Gastrocnemius medialis (tissue), 4 donors: ENCODE results near the gene ACAD9. TPM values are rescaled to one million over a fixed set of nuclear protein-coding genes. Genes with fewer than 3 reads are reported as not detected.

Experiments used
- ATAC-seq, 2 donors: fragments of 150-250 bp; one replicate each; pipeline ENCODE4 v1.9.1; 2016
- DNase-seq, 2 donors: peaks; one replicate each; pipeline ENCODE4 v3.0.0-alpha.2; 2019
- H3K27ac ChIP-seq, 4 donors: fragments of 200-600 bp; sonication (generic); 1 replicate in 1 of 4; 2 replicates in 3 of 4; pipeline ENCODE4 v1.5.1; 2016 to 2018; ENCODE audit warnings: mild to moderate bottlenecking in 2 of 4, moderate library complexity in 1 of 4
- H3K27me3 ChIP-seq, 3 donors: fragments of 200-600 bp; sonication (generic) in 2 of 3; 1 replicate in 1 of 3; 2 replicates in 2 of 3; pipeline versions ENCODE4 v1.5.1 to v1.6.0; 2016 to 2019; ENCODE audit warnings: mild to moderate bottlenecking in 1 of 3, moderate library complexity in 1 of 3
- H3K36me3 ChIP-seq, 2 donors: fragments of 200-600 bp; sonication (generic) in 1 of 2; one replicate each; pipeline ENCODE4 v1.5.1; 2017 to 2018
- H3K4me1 ChIP-seq, 2 donors: fragments of 200-600 bp; sonication (generic) in 1 of 2; one replicate each; pipeline ENCODE4 v1.5.1; 2016 to 2017; ENCODE audit warnings: mild to moderate bottlenecking in 2 of 2
- H3K4me3 ChIP-seq, 4 donors: fragments of 200-600 bp; sonication (generic) in 3 of 4; 1 replicate in 1 of 4; 2 replicates in 3 of 4; pipeline ENCODE4 v1.5.1; 2016 to 2019; ENCODE audit warnings: mild to moderate bottlenecking in 2 of 4
- H3K9me3 ChIP-seq, 3 donors: fragments of 200-600 bp; sonication (generic) in 2 of 3; 1 replicate in 1 of 3; 2 replicates in 2 of 3; pipeline ENCODE4 v1.5.1; 2016 to 2019
- POLR2A ChIP-seq, 2 donors: fragments of 450-650 bp; IDR thresholded peaks; one replicate each; pipeline ENCODE4 v1.6.1; 2017; ENCODE audit warnings: antibody characterized with exemption in 2 of 2, mild to moderate bottlenecking in 2 of 2, moderate library complexity in 2 of 2
- in situ Hi-C, 4 donors: fragments of 200-750 bp; cut with MboI; loops; one replicate each; pipeline versions ENCODE4 v1.15.0 to v1.8.0; 2017; ENCODE audit warnings: low sequenced_read_pairs in 4 of 4
- intact Hi-C: fragments of 100-400 bp; cut with DNase I; formaldehyde crosslinking; loops from one replicate; pipeline ENCODE4 v1.15.1; 2023; ENCODE audit warnings: low total_unique reads
- total RNA-seq, 4 donors: library from RNA; depleted of rRNA; stranded (reverse); fragments of >200 nt; gene quantifications; one replicate each; pipeline versions ENCODE4 v1.1.0 to v1.2.3, GENCODE V29; 2016
- TF ChIP-seq, protein P1 (sequence below), 5 experiments: fragments of 450-650 bp in 3 of 5; fragments of 200-600 bp in 2 of 5; sonication (generic) in 2 of 5; IDR thresholded peaks in 4 of 5; conservative IDR thresholded peaks in 1 of 5; 1 replicate in 4 of 5; 2 replicates in 1 of 5; pipeline ENCODE4 v1.5.1; 2016 to 2019; ENCODE audit warnings: antibody characterized with exemption in 5 of 5, mild to moderate bottlenecking in 3 of 5, moderate library complexity in 3 of 5

The ACAD9 gene
- total RNA-seq, 4 donors from 2014 or later: 26.3 to 43.0 (median 37.5) TPM

DNA sequence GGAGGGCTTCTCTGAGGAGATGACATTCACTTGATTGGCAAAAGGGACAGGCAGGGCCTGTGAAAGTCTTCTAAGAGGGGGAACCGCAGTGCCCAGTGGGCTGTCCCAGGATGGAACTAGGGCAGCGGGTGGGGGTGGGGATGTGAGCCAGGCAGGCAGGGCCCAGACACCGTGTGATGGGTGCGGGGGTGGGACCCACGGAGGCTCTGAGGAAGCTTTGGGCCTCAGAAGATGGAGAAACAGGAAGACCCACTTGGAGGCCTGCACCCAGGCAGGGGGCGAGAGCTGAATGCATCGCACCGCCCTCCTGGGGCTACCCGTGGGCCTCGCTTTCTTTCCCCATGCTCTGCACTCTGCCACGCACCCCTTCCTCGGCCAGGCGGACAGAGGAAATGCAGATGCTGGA lies 32.9 kb upstream of the ACAD9 start:
- intact Hi-C loops: loop anchor here (1.0 kb wide), 2 partner anchors 61 to 166 kb away; no protein-coding TSS in a partner anchor
- Histone ChIP-seq H3K27me3 (no peaks in the 10 kb centered on the region), H3K4me3 (peak overlapping the region in 1 of 4 donors; percentile 50), H3K27ac (peak overlapping the region; percentile 78 to 90 (median 84)), H3K36me3 (no peaks in the 10 kb centered on the region), H3K4me1 (peaks cover 7 to 12% of the 10 kb centered on the region in 2 donors), H3K9me3 (no peaks in the 10 kb centered on the region)
- DNase-seq: no peak
- in situ Hi-C loops: loop anchor here in 1 of 4 donors (10.0 kb wide), 1 partner anchor 162 kb away; no protein-coding TSS in a partner anchor
- peak; percentile 7 for ATAC-seq
- TF ChIP-seq, protein P1, sequence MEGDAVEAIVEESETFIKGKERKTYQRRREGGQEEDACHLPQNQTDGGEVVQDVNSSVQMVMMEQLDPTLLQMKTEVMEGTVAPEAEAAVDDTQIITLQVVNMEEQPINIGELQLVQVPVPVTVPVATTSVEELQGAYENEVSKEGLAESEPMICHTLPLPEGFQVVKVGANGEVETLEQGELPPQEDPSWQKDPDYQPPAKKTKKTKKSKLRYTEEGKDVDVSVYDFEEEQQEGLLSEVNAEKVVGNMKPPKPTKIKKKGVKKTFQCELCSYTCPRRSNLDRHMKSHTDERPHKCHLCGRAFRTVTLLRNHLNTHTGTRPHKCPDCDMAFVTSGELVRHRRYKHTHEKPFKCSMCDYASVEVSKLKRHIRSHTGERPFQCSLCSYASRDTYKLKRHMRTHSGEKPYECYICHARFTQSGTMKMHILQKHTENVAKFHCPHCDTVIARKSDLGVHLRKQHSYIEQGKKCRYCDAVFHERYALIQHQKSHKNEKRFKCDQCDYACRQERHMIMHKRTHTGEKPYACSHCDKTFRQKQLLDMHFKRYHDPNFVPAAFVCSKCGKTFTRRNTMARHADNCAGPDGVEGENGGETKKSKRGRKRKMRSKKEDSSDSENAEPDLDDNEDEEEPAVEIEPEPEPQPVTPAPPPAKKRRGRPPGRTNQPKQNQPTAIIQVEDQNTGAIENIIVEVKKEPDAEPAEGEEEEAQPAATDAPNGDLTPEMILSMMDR (IDR thresholded peaks at IDR 0.05 in 4 of 5, conservative IDR thresholded peaks at IDR 0.05 in 1 of 5): no peak
- TF ChIP-seq POLR2A (IDR thresholded peaks at IDR 0.05): no peak

DNA sequence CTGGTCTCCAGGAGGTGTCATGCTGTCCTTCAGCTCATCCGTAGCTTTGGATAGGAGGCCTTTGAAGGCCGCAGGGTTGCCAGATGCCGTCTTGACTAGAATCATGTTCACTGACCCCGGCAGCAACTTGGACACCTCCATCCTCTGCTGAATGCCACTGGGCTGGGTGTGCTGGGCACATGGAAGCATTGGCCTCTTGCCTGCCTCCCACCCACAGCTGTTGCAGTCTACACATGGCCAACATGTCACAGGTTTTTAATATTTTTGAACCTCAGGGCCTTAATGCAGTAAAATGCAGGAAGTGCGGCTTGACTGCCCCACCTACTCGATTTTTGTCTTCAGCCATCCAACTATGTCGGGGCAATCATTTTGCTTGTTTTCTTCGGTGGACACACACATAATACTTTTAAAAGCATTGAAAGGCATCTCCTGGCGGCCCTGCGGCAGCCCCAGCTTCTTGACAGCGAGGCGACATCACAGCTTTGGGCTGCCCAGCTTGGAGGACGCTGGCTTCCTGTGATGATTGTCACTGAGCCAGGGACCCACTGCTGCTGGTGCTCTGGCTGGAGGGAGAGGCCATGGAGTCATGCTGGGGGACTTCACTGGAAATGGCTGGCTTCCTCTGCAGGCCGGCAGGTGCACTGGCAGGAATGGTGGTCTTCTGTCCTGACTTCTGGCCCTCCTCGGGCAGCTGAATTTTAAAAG lies 31.6 kb upstream of the ACAD9 start:
- in situ Hi-C loops: loop anchor here in 1 of 4 donors (10.0 kb wide), 1 partner anchor 163 kb away; no protein-coding TSS in a partner anchor

DNA sequence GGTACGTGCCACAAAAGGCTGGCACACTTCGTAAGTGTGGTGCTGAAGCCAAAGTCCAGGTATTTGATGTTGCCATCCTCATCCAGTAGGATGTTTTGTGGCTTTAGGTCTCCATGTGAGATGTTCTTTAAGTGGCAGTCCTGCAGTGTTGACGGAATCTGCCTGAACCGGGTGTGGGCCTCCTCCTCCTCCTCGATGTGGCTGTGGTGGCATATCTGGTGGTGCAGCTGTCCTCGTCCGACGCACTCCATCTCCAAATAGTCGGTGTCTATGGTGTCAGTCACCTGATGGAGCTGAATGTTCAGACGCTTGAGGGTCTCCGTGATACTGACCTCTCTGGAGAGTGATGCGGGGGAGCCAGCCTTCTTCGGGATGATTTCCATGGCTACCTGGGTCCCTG lies 30.5 kb upstream of the ACAD9 start:
- Histone ChIP-seq H3K9me3 (no peaks in the 10 kb centered on the region), H3K36me3 (no peaks in the 10 kb centered on the region), H3K4me3 (no peak overlapping the region), H3K27ac (no peak overlapping the region), H3K4me1 (peaks cover 7 to 12% of the 10 kb centered on the region in 2 donors), H3K27me3 (no peaks in the 10 kb centered on the region)
- DNase-seq (no peak), ATAC-seq (no peak)
- in situ Hi-C loops (loop anchor here in 1 of 4 donors (10.0 kb wide), 1 partner anchor 164 kb away; no protein-coding TSS in a partner anchor), intact Hi-C loops (no loop called here)
- TF ChIP-seq, protein P1 (IDR thresholded peaks at IDR 0.05 in 4 of 5, conservative IDR thresholded peaks at IDR 0.05 in 1 of 5): no peak
- no peak for TF ChIP-seq POLR2A (IDR thresholded peaks at IDR 0.05)

More for the DNA sequence above, 31.6 kb upstream of the ACAD9 start:
- H3K36me3 ChIP-seq: no peaks in the 10 kb centered on the region
- H3K27me3 ChIP-seq: no peaks in the 10 kb centered on the region
- intact Hi-C loops: no loop called here
- no peak for ATAC-seq
- TF ChIP-seq, protein P1 (IDR thresholded peaks at IDR 0.05 in 4 of 5, conservative IDR thresholded peaks at IDR 0.05 in 1 of 5): no peak
- TF ChIP-seq POLR2A (IDR thresholded peaks at IDR 0.05): no peak
- H3K9me3 ChIP-seq: no peaks in the 10 kb centered on the region
- H3K4me3 ChIP-seq: no peak overlapping the region
- H3K4me1 ChIP-seq: peaks cover 7 to 12% of the 10 kb centered on the region in 2 donors
- no peak overlapping the region for H3K27ac ChIP-seq
- no peak for DNase-seq

DNA sequence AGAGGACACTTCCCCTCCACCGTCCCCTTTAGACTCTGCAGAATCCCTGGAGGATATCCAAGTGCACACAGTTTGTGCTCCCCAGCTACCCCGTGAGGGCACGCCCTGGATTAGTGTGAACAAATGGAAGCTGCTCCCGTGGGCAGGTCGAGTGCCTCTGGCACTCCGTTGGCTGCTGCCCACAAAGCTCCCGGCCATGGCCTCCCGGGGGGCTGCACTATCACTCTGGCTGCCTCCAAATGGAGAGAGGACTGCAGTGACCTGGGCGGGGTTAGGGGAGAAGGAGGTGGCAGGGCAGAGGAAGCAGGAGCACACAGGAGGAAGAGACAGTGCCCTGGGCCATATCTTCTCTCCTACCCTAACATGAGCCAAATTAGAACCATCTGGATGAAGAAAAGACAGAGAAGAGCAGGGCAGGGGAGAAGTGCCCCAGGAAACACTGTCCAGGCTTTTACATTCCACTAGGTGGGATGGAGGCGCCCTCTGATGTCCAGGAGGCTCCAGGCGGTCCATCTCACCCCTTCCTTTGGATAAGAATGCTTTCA lies 29.4 kb upstream of the ACAD9 start:
- Histone ChIP-seq H3K4me1 (peaks cover 7 to 12% of the 10 kb centered on the region in 2 donors), H3K27ac (no peak overlapping the region), H3K27me3 (no peaks in the 10 kb centered on the region), H3K36me3 (no peaks in the 10 kb centered on the region), H3K9me3 (no peaks in the 10 kb centered on the region), H3K4me3 (no peak overlapping the region)
- in situ Hi-C loops: loop anchor here in 3 of 4 donors (10.0 to 25.0 kb wide), 2 partner anchors 163 to 165 kb away; no protein-coding TSS in a partner anchor
- intact Hi-C loops: no loop called here
- ATAC-seq: no peak
- TF ChIP-seq, protein P1 (IDR thresholded peaks at IDR 0.05 in 4 of 5, conservative IDR thresholded peaks at IDR 0.05 in 1 of 5): no peak
- no peak for TF ChIP-seq POLR2A (IDR thresholded peaks at IDR 0.05)
- DNase-seq: no peak
